DND-41 (cell line): Measurements from ENCODE around the gene NEURL1.

Experiments used
- CTCF ChIP-seq: IDR thresholded peaks from 2 replicates; pipeline ENCODE4 v1.5.1; 2012; ENCODE audit warnings: borderline replicate concordance, low read length, moderate library complexity, mild to moderate bottlenecking; ENCODE audit not compliant: poor library complexity, severe bottlenecking; ENCODE audit errors: extremely low read depth
- EZH2 ChIP-seq: IDR thresholded peaks from 3 replicates; pipeline ENCODE4 v1.6.1; 2012; ENCODE audit warnings: borderline replicate concordance, low read depth, mild to moderate bottlenecking, moderate library complexity, low read length, inconsistent platforms; ENCODE audit not compliant: severe bottlenecking

DNA sequence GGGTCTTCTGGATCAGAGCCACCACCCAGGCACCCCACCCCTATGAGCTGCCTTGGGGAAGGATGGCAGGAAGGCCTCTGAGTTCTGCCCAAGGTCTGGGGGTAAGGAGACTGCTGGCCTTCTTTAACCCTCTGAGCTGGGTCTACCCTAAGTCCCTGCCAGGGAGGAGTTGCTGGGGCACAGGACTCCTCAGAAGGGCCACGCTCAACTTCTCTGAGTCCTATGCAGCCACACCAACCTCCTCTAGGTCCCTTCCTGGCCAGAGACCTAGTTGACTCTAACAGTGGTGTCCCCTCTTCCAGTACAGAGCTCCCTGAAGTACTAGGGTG lies 2.6 kb upstream of the NEURL1 start:
- TF ChIP-seq CTCF: no peak
- TF ChIP-seq EZH2: no peak
